Erythroblast (primary cell): Measurements from ENCODE around the gene GDF7.

Source experiments
- DNase-seq, 2 experiments: peaks; one replicate each; lab custom pipeline; 2025; lab: John Stamatoyannopoulos, UW
- GATA1 ChIP-seq: IDR thresholded peaks from 2 replicates; pipeline ENCODE4 v1.6.1; 2011; ENCODE audit warnings: low read depth, mild to moderate bottlenecking, control low read depth, low read length, moderate library complexity
- POLR2A ChIP-seq: IDR thresholded peaks from 2 replicates; pipeline ENCODE4 v1.6.1; 2011; ENCODE audit warnings: mild to moderate bottlenecking, low read length

GDF7 gene

DNA sequence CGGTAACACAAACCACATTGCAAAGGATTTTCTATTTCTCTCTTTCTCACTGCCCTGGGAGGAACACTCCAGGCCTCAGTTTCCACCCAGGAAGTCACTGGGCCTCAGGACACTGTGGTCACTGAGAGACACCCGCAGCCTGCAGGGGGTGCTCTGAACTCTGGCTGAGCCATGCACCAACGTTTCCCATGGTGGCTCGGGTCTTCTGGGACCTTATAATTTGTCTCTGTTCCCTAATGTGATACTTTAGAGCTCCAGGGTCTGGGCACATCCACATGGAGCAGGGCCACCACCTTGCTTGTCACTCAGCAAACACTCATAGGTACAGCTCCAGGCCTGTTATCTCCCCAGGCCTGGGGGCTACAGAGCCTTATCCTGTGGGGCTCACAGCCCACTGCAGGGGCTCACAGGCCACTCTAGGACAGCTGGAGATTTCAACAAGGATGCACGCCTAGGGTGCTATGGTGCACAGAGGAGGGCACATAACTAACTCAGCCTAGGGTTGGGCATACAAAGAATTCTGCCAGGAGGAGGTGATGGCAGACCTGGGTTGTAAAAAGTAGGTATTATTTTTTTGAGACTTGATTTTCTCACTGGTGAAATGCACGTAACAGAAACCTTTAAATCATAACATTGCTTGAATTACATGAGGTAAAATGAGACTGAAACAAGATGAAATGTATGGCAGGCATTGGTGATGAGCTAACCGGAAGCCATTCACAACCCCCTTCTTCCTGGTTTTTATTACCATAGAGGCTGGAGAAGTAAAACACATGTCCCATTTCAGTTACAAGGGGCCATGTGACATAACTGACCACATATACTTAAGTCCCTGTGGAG lies 13.0 kb upstream of the GDF7 start:
- no peak for DNase-seq
- no peak for TF ChIP-seq POLR2A
- TF ChIP-seq GATA1, result no peak

DNA sequence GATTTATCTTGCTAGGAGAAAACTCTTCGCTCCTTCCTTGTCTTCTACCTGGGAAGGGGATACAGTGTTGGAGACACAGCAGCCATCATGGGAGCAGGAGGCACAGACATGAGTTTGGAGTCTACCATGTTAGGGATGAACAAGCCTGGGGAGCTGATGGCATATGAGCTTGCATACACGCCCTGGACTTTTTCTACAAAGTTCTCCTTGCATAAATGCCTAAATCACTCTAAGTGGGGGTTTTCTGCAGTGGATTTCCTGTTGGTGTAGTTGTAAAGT lies 12.5 kb upstream of the GDF7 start:
- TF ChIP-seq GATA1 (no peak), POLR2A (no peak)
- no peak for DNase-seq

DNA sequence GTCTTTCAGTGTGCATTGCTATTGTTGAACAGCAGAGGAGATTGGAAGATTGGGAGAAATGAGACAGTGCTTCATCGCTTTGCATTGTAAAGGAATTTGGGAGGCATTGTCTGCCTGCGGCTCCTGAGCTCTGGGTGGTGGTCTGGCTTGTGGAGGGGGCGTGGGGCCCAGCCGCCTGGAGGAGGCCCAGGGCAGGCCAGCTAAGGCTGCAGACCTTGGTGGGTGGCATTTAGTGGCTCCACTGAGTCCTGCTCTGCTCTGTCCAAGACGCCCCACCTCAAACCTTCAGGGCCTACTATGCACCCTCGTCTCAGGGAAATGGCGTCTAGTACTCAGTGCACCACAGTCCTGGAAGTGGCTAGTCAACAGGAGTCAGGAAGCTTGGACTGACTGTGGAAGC lies 10.4 kb upstream of the GDF7 start:
- TF ChIP-seq GATA1 (no peak), POLR2A (no peak)
- DNase-seq, result no peak

GRCh38 chr2:20657522-20658235 lies 9.3 kb upstream of the GDF7 start:
- DNase-seq, result no peak
- no peak for TF ChIP-seq POLR2A
- no peak for TF ChIP-seq GATA1

DNA sequence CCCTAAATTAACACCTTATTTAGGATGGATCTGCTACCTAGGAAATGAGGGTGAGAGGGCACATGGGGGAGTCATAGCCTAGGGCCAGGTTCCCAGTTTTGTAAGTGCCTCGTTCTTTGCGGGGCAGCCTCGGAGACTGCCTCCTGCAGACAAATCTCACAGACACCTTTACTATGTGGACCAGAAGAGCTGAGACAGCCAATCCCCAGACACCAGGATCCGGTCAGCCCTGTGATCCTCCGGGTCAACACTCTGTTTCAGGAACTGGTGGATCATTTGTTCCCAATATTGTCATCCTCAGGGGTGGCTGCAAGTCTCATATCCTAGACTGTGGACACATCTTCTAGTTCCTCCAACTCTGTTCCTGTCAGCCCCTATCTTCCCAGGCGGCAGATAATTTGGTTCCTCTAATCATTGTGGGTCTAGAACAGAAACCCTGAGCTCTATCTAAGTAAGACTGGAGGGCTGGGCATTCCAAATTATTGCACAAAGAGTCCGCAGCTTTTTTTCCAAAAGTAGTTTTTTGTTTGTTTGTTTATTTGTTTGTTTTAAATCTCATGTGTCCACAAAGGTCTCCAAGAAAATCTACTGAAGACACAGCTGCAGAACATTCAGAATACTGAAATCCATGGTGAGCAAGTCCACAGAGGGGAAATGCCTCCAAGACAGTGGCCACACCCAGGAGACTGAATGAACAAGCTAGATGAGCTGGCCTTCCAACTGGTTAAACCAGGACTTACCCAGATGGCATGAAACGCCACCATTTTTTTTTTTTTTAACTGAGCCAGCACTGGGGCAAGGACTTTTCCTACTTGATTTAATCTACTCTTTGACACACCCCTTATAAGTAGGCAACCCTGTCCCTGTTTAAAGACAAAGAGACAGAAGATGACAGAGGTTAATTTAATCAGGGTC lies 6.2 kb upstream of the GDF7 start:
- no peak for TF ChIP-seq POLR2A
- TF ChIP-seq GATA1, result no peak
- DNase-seq, result no peak

- TF ChIP-seq GATA1, result no peak
- no peak for TF ChIP-seq POLR2A
- peak; percentile 73 to 85 for DNase-seq
Observed at GRCh38 chr2:20661421-20662307, 5.3 kb upstream of the GDF7 start.

DNA sequence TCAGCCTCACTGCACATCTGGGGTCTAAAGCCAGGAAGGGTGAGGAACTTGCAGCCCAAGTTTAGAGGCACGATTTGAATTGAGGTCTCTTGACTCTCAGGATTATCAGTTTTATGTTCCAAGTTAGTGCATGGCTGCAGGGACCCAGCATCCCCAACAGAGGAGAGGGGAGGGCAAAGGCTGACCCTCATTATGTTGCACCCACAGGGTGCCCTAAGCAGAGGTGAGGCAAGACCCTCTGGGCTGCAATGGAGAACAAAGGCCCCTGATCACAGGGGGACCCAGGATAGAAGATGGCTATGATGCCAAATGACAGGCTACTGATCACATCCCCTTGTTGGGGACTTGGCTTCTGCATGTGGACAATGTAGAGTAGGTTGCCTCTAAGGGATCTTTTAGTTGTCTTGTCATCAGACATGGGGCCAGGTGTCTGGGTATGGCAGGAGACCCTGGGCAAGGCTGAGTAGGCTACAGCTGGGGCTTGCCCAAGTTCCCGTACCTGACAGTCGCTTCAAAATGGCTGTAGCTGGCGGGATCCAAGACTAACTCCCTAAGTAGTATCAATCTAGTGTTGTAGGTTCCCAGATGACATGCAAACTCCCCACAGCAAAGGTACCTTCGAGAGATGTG lies 4.5 kb upstream of the GDF7 start:
- TF ChIP-seq GATA1 (no peak), POLR2A (no peak)
- DNase-seq, result no peak

DNA sequence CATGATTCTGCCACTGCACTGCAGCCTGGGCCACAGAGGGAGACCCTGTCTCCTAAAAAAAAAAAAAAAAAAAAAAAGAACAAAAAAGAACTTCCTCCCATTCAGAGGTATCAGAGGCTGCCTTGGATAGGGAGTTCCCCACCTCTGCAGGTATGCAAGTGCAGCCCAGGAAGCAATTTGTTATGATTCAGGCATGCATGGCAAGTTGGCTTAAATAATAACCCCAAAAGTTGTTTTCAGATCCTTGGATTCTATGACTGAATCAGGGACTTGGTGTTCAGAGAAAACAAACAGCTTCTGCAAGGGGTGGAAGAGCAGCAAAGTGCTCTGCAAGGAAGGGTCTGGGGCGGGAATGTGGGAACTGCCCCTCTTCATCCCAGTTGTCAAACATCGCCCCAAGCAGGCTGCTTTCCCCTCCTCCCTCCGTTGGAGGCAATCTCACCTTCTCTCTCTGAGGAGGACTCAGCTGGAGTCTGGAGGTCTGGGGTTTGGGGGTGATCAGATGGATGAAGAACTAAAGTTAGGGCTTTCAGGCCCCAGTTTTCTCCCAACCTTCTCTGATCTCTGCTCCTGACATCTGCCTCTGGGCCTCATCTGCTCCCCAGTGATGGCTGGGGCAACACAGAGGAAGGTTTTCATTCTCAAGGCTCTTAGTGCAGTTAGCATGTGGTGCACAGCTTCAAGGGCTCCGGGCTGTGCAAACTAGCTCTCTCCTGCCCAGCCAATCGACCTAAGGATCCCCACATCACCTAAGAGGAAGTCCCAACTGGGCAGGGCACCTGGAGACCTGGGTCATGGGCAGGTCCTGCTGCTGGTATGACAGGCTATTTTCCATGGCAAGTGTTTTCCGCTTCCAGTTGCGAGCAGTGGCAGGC lies 3.5 kb upstream of the GDF7 start:
- TF ChIP-seq POLR2A (no peak), GATA1 (no peak)
- no peak for DNase-seq

DNA sequence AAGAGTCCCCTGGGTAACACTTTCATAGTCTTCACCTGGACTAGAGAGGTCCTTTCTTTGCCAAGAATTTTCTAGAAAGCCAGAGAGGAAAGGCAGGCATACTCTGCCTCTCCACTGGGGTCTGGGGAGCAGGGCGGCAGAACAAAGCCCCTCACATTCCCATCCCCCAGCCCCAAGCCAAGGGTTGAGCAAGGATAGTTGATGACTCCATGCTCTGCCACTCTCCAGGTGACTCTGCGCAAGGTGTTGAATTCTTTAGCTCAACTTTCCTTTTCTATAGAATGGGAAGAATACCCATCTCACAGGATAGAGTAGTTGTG lies 2.9 kb upstream of the GDF7 start:
- no peak for TF ChIP-seq GATA1
- no peak for TF ChIP-seq POLR2A
- DNase-seq, result no peak

DNA sequence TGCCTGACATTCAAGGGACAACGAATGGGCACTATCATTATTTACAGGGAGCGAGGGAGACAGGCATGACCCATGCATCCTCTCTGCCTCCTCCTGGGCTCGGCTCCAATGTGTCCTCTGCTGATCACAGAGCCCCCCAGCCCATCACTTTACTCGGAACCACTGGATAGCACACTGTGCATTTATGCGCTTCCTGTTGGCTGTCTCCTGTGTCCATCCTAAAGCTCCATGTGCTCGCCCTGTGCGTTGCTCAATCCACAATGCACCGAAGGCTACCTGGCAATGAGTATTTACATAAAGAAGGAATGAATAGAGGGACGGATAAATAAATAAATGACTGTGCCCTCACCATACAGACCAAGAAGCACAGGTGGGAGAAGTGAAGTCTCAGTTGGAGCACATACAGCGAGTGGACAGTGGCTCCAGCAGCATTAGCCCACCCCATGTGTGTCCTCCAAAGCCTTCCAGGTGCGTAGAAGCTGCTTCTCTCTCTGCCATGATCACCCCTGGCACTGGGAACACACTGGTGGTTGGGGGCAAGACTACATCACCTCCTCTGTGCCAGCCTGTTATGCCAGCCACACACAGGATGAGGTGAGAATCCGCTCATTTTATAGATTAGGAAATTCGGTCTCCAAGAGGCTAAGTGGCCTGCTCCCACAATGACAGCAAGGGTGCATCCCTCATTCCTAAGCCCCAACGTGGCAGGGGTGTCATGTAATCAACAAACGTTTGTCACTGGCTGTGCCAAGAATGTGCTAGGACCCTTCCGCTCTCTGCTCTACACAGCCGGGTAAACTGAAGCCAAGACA lies 2.3 kb upstream of the GDF7 start:
- TF ChIP-seq GATA1 (no peak), POLR2A (no peak)
- no peak for DNase-seq

GRCh38 chr2:20665243-20666004 lies 1.5 kb upstream of the GDF7 start:
- DNase-seq, result no peak
- no peak for TF ChIP-seq GATA1
- no peak for TF ChIP-seq POLR2A
